NCI-H146 treated with DMSO at 0.1 percent for 48 hours (cell line): ENCODE data around the gene ANAPC7.
"Not testable (repeated sequence)": the region's sequence is repeated elsewhere in the genome, so short reads cannot be mapped to it uniquely, and the experiment has no call there.

Experiments
- DNase-seq: peaks from one replicate; lab custom pipeline; 2025; ENCODE audit not compliant: unreplicated experiment; lab: John Stamatoyannopoulos, UW

Gene ANAPC7

DNA sequence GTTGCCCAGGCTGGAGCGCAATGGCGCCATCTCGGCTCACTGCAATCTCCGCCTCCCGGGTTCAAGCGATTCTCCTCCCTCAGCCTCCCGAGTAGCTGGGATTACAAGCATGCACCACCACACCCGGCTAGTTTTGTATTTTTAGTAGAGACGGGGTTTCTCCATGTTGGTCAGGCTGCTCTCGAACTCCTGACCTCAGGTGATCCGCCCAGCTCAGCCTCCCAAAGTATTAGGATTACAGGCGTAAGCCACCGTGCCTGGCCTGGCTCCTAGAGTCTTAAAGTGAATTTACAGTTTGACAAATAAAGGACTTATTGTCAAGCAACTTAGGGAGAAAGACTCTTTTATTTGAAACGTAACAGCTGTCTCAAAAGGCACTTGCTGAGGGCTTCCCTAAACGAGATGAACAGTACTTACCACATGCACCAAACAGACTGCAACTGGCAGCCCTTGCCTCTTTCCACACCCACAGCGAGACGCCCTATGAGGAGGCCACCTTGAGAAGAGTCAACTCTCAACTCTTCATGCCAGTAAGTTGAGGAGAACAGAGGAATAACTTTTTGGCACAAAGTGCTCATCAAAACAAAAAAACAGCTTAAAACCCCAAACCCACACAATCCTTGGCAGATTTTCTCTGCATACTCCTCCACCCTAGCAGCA lies 25.2 kb downstream of the ANAPC7 start:
- not testable (repeated sequence) for DNase-seq

DNA sequence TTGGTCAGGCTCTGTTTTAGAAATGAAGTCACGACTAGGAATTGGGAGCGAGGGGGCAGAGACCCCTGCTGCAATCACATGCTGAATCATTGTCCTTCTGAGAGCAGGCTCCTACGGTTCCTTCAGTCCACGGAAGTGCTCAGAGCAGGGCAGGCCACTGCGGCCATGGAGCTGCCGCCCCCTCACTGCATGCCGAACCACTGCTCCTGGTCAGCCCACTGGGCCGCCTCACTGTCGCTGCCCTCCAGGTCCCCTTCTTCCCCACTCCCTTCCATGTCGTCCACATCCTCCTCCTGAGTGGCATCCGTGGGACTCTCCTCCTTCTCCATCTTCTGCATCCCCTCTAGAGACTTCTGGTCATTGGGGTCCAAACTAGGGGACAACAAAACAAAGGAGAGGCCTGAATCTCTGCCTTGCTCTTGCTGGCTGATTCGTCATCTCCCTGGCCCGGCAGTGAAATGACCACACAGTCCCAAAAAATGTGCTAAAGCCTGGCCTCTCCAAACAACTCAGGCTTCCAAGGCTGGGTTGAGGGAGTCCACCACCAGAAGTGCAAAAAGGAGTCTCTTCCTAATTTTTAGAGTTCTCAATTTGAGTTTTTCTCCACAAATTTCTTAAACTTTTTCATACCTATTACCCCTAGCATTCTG lies 29.4 kb downstream of the ANAPC7 start:
- no peak for DNase-seq

DNA sequence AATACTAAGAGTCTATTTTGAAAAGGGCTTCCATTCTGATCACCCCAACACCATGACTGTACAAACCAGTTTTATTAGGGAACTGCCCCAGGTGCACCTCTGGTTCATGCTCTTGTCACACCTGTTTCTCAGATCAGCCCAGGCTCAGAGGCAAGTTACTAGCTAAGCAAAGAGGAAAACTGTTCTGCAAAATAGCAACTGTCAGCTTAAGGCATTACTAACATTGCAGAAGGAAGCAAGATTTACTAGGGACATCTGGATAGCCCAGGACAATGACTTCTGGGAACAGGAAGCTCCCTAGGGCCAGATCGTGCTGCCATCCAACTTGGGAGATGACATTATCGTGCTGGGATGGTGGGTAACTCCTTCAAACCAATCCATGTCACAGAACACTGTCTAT lies 30.1 kb downstream of the ANAPC7 start:
- DNase-seq: no peak

DNA sequence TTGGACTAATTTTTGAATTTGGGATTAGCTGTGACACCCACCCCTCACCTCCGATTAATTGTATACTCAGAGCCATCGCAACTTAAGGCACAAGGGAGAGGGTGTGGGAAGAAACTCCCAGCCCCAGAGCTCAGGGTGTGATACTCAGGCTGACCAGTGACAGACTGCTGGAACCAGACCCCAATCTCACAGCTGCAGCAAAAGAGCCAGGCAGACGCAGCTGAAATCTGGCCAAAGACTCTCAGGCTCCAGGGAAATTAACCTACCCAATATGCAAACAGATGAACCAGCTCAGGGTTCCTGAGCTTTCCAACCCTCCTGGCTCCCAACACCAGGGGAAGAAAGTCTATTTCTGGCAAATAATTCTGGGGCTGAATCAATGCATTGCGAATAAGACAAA lies 30.5 kb downstream of the ANAPC7 start:
- DNase-seq: no peak

DNA sequence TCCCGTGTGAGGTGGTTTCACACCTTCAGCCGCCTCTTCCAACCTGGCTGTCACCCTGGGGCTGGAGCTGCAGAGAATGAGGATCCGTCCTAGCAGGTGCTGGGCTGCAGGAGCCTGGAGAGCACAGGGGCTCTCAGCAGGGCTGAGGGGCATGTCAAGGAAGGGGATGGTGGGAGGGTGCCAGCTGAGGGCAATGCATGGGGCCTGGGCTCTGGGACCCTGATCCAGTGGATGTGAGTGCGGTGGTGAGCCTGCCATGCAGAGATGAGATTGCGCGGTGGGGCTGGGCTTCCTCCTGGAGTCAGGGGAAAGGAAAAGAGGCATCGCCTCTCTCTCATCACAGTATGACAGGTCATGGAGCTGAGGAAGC lies 31.5 kb downstream of the ANAPC7 start:
- DNase-seq: no peak

DNA sequence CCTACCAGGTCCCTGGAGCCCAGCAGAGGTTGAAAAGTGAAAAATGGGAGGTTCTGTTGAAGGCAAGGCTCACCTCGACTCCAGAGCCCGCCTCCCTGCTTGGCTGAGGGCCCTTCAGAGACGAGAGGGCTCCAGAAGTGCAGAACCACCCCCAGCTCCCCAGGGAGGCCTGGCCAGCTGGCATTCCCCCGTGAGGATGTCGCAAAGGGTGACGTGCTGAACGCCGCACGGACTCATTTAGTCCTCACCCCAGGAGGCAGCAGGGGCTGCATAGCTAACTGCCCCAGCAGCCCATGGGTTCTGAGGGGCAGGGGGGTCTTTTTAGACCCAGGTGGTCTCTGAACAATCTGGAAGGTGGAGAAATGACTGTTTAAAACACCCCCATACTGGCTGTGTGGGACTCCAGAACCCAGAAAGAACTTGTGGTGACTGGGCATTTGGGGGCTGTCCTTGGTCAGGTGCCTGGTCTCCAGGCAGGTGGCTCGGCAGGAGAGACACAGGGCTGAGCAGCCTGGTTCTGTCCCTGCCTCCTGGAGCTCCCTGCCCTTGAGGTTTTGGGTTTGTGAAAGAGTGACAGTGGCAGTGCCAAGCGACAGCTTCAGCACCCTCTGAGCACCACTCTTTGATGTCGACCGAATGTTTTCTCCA lies 32.0 kb downstream of the ANAPC7 start:
- no peak for DNase-seq

DNA sequence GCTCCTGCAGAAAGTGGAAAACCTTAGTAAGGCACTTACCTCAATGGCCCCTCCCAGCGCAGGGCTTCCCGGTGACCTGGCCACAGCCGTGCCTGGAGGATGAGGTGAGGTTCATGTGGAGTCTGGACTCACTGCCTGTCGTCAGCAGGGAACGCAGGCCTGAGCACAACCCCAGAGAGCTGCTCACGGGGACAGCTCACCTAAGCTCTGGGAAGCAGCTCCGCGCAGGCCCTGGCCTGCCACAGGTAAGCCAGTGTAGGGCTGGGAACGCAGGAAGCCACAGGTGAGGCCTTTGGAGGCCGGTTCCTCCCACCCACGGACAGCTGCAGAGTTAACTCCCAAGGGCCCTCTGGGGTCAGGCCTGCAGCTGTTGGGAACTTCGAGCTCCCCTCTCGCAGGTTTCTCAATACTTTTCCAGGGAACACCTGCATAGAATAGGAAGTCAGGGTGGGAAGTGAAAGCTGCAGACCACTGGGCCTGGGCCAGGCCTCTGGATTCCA lies 32.7 kb downstream of the ANAPC7 start:
- no peak for DNase-seq

DNA sequence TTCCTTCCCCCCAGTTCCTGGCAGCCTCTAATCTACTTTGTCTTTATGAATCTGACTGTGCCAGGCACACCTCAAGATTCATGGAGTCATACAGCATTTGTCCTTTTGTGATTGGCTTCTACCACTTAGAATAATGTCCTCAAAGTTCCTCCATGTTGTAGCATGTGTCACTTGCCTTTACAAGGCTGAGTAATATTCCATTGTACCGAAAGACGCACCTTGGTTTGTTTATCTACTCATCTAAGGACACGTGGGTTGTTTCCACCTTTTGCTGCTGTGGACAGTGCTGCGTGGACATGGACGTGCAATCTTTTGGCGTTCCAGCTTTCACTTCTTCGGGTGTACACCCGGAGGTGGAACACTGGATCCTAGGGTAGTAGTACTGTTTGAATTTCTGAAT lies 33.5 kb downstream of the ANAPC7 start:
- DNase-seq: no peak

DNA sequence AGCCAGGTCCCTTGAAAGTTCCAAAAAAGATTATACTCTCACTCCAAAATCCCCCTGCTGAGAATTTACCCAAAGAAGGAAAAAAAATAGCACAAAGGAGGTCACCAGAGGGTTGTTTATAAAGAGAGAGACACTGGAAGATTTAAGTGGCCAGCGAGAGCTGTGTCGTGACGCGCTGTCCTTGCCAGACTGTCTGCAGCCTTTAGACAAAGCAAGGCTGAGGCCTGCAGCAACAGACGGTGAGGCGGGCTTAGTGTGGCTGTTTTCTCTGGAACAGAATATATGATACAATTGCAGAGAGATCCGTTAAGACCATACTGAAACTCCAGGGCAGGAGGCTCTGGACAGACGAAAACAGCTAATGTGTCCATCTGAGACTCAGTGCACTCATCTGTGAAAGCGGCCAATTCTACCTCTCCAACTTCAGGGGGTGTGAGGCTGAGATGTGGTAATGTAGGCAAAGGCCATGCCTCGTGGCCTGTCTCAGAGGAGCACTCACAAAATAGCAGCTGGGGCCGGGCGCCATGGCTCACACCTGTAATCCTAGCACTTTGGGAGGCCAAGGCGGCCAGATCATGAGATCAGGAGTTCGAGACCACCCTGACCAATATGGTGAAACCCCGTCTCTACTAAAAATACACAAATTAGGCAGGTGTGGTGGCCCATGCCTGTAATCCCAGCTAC lies 36.2 kb downstream of the ANAPC7 start:
- no peak for DNase-seq

DNA sequence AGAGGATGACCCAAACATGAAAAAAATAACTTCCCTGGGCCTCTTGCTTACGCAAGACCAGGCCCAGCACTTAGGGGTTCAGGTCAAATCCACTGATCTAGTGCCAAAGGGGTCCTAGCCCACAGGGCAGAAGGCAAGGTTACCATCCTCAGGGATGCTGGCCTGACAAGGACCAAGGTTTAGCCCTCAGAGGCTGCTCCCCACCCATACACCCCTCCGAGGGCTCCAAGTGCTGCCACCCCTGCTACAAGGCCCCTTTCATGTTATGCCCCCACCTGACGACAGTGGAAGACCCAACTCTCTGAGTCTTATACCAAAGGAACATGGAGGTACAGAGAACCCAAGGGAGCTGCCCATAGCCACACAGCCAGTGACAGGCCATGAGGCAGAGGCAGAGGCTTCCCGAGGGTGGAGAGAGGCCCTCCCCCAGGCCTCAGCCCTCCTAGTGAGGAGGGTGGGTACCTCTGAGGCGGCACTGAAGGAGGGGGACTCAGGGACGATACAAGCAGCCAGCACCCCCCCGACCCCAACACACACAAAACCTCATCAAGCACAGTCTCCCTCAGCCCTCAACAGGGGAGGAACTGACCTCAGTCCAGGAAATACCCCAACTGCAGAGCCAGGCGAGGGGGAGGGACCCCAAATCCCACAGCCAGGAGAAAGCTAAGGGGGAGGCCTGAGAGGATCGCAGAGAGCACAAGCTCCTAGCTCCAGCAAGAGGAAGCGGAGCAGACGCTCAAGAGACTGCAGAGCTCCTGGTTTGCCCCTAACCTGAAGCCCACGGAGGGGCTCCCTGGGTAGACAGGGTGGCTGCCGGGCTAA lies 37.0 kb downstream of the ANAPC7 start:
- DNase-seq: no peak

DNA sequence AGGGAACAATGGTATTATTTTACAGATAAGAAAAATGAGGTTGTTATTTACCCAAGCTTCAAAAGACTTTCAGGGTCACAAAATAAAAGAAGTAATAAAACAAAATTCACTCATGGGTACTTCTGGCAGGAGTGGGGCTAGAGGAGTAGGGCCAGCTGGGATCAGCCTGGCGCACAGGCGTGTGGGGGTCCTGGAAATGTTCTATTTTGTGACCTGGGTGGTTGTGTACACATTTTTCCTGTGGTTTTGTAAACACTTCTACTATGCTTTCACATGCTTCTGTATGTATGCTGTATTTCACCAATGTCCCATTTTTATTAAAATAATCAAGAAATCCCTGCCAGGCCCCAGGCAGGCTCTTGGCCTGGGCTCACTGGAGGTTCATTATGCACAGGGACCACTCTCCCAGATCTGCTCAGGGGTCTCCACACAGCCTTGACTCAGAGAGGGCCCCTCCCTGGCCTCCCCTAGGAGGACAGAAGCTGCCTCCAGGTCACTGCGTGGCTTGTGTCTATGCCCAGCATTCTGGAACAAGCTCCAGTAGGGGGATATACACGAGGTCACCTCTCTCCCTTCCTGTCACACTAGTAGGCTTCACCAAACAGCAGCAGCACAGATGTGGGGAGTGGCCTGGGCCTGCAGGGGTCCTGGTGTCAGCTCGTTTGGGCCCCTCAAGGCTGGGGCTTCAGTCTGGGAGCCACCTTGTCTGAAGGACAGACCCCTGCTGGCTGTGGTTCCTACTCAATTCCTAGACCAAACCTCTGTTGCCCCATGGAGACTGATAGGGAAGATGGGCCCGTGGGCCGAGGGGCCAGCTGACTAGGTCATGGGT lies 37.8 kb downstream of the ANAPC7 start:
- DNase-seq: no peak

DNA sequence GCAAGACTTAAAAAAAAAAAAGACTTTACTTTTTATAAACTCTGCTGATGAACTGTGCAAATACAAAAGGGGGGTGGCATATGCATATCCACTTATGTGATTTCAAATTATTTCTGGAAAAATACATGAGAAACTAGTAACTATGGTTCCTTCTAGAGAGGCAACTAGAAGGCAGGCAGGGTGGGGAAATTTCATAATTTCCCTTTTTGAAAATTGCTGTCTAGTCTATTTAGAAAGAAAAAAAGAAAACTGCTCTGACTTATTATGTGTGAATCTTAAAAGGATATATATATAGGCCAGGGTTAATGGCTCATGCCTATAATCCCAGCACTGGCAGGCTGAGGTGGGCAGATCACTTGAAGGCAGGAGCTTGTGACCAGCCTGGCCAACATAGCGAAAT lies 42.3 kb downstream of the ANAPC7 start:
- no peak for DNase-seq

DNA sequence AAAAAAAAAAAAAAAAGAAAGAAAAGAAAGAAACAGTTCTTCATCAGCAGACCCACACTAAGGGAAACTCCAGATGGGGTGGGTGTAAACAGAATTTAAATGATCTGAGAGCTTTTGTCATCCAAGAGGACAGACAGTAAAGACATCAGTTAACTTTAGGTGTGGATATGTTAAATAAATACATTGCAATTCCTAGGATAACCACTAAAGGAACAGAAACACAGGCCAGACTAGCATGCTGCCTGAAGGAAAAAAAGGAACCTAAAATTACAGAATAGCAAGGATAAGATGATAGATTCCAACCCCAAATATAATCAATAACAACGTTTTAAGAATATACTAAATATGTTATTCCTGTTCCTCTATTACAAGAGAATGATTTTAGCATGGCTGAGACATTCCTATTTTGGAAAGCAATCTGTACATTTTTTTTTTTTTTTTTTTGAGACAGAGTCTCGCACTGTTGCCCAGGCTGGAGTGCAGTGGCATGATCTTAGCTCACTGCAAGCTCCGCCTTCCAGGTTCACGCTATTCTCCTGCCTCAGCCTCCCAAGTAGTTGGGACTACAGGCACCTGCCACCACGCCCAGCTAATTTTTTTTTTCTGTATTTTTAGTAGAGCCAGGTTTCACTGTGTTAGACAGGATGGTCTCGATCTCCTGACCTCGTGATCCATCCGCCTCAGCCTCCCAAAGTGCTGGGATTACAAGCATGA lies 45.0 kb downstream of the ANAPC7 start:
- DNase-seq: not testable (repeated sequence)

DNA sequence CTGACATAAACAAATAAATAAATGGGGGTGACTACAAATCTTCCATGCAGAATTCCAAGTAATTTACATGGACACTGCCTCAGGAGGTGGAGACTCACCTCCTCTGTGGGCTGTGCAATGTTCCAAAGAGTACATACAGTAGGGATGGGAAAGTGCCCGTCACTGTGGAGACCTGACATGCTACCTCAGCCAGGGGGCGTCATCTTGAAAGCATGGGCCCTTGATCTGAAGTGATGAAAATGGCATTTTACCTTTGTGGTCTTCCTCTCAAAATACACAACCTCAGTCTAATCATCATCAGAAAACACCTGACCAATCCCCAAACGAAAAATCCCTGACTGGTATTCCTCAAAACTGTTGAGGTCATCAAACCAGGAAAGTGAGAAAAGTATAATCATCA lies 48.4 kb downstream of the ANAPC7 start:
- DNase-seq: no peak

DNA sequence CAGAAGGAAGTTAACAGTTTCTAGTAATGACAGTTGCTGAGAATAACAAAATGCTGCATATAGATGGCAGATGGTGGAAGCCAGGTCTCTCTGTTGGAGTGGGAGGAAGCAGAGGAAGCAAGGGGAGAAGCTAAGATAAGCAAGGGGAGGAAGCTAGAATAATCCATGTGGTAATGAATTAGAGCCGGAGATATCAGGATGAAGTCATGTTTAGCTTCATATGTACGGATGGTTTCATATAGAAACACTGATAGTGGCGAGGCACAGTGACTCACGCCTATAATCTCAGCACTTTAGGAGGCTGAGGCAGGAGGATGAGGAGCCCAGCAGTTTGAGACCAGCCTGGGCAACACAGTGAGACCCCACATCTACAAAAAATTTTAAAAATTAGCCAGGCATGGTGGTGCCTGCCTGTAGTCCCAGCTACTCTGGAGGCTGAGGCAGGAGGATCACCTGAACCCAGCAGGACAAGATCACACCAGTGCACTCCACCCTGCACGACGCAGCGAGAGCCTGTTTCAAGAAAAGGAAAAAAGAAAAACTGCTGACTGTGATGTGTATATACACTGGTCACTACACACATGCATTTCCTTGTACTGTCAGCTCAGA lies 49.2 kb downstream of the ANAPC7 start:
- DNase-seq: no peak

DNA sequence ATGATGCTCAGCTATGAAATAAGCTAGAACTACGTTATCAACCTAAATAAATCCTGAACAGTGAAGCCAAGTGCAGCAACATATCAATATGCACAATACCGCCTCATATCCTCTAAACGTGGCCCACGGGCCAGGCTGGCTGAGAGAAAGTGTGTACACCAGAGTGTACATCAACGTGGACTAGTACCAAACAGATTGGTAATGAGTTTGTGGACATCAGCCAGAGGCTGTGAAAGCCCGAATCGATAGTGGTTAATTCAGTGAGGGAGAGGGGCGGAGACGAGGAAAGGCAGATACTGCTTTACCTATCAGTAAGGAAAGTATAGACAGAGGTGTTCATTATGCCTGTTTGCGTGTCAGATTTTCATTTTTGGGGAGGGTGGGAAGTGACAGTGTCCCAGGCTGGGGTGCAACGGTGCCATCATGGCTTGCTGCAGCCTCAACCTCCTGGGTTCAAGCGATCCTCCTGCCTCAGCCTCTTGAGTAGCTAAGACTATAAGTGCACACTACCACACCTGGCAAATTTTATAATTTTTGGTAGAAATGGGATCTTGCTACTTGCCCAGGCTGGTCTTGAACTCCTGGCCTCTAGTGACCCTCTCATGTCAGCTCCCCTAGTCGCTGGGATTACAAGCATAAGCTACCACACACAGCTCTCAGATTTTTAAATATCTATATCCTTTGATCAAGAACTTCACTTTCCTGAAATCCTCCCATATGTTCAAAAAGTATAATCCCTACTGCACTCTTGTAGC lies 50.1 kb downstream of the ANAPC7 start:
- DNase-seq: no peak

DNA sequence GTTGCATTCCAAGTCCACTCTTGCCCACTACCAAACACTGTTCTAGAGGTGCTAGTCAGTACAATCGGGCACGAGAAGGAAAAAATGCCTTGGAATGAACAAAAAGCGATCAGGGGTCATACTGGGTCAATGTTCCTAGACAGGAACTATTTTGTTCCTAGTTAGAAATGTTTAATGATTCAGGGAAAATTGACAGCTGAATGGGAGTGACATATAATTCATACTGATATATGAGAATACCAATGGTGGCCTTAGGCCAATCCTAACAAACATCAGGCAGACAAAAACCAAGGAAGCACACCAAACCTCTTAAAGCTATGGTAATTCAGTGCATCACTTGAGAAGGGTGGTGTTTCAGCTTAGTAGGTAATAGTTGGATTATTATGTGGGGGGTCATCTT lies 51.1 kb downstream of the ANAPC7 start:
- DNase-seq: no peak

DNA sequence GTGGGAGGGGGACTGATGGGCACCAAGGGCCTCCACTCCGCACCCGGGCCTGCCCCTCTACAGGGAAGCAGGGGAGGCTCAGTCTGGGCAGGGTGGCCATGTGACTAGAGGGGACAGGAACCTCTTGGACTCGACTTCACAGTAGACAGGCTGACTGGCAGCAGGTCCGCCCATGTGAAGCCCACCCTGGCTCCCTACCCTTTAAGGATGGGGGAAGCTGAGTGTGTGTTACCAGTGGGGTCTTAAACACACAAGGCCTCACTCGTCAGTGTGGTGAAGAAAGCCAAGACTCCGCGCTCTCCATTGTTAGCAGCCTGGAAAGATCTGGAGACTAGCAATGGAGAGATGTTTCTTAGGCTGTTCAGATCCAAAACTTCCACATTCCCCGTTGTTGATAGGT lies 52.4 kb downstream of the ANAPC7 start:
- DNase-seq: no peak
